ENCODE data around the gene SCYGR6.
"Not testable (repeated sequence)": the region's sequence is repeated elsewhere in the genome, so short reads cannot be mapped to it uniquely, and the experiment has no call there.

Gene SCYGR6

DNA sequence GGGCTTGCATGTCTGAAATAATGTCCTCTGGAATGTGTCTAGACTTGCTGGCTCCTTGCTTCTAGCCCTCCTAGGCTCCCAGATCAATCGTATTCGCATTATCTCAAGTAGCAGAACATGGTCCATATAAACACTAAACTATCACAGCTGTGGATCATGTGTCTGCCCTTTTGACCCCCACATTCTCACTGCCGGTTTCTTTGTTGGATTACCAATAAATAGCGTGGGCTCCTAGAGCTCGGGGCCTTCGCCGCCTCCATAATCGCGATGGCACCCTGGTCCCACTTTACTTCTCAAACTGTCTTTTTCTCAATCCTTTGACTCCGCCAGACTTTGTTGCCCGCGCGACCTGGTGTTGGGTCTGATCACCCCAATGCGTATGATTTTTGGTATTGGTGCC lies 14.8 kb upstream of the SCYGR6 start:
- Mint-ChIP-seq H3K27ac (no peak overlapping the region), H3K4me1 (ENCODE audit: low read depth) (no peaks in the 10 kb centered on the region), H3K36me3 (ENCODE audit: low read depth) (no peaks in the 10 kb centered on the region), H3K27me3 (no peaks in the 10 kb centered on the region), H3K9me3 (no peaks in the 10 kb centered on the region), H3K4me3 (no peak overlapping the region)
- intact Hi-C loops (cut with micrococcal nuclease): no loop called here

DNA sequence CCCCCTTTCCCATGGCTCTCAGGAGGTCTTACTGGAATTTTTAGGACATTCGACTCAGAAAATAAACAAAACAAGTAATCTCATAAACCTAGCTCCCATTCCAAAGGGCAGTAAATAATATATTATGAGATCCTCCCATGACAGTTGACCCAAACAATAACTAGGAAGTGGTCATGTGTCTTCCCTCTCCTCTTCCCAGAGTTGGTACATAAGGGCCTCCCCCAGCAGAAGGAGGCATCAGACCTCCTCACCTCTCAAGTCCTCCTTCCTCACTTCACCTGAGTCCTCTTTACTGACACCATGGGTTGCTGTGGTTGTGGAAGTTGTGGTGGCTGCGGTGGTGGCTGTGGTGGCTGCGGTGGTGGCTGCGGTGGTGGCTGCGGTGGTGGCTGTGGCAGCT lies 3.5 kb upstream of the SCYGR6 start, which contains the start of gene SCYGR7:
Gene SCYGR7 (plus strand): TSS at position 301 of the 400 bp plus-strand sequence. CDS start 0 bp downstream, at position 301.
- H3K9me3 Mint-ChIP-seq: no peaks in the 10 kb centered on the region
- intact Hi-C loops (cut with micrococcal nuclease): no loop called here
- no peaks in the 10 kb centered on the region for H3K4me1 Mint-ChIP-seq (ENCODE audit: low read depth)
- H3K27ac Mint-ChIP-seq: no peak within 1 kb of the TSS
- no peaks in the 10 kb centered on the region for H3K36me3 Mint-ChIP-seq (ENCODE audit: low read depth)
- peaks cover 7% of the 10 kb centered on the region for H3K27me3 Mint-ChIP-seq
- no peak within 1 kb of the TSS for H3K4me3 Mint-ChIP-seq

DNA sequence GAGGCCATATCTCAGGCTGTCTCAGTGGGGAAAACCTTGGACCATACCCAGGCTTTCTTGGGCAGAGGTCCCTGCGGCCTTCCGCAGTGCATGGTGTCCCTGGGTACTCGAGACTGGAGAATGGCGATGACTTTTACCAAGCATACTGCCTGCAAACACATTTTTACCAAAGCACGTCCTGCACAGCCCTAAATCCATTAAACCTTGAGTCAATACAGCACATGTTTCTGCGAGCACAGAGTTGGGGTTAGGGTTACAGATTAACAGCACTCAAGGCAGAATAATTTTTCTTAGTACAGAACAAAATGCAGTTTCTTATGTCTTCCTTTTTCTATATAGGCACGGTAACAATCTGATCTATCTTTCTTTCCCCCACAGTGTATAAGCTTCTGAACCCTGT lies 1.7 kb downstream of the SCYGR6 start:
- H3K9me3 Mint-ChIP-seq; H3K36me3 Mint-ChIP-seq (ENCODE audit: low read depth); H3K4me3 Mint-ChIP-seq; intact Hi-C loops (cut with micrococcal nuclease); H3K27ac Mint-ChIP-seq; H3K4me1 Mint-ChIP-seq (ENCODE audit: low read depth): not testable (repeated sequence)
- peaks cover 12% of the 10 kb centered on the region for H3K27me3 Mint-ChIP-seq

DNA sequence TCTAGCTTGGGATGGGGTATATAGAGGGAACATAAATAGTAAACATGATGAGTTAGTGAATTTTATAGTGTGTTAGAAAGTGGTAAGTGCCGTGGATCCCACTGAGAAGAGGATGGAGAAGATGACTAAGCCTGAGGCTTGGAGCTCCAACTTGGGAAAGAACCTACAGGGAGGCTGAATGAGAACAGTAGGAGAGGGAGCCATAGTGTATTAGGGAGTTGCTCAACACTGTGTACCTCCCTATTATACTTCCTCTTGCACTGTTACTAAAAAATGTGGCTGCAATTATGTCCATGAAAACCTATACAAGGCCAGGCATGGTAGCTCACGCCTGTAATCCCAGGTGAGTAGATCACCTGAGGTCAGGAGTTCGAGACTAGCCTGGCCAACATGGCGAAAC lies 3.9 kb downstream of the SCYGR6 start:
- intact Hi-C loops (cut with micrococcal nuclease): no loop called here
- Mint-ChIP-seq H3K36me3 (ENCODE audit: low read depth) (no peaks in the 10 kb centered on the region), H3K9me3 (no peaks in the 10 kb centered on the region), H3K4me3 (no peak overlapping the region), H3K27me3 (peaks cover 27% of the 10 kb centered on the region), H3K27ac (no peak overlapping the region), H3K4me1 (ENCODE audit: low read depth) (peaks cover 5% of the 10 kb centered on the region)

DNA sequence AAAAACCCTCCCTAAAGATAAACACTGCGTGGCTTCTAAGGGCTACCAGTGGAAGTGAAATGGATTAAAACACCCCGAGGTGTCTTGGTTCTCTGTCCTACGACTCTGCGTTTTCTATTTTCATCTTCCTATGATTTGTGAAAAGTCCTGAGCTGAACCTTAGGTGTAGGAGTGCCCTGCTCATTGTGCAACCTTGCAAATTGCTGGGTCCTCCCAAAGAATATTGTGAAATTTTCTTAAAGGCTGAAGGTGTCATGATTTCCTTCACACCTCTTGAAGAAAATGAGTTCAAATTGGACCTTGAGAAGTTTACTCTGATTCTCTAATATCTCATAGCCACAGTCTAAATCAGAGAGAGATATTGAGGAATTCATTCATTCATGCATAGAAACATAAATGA lies 4.9 kb downstream of the SCYGR6 start:
- intact Hi-C loops (cut with micrococcal nuclease): no loop called here
- H3K36me3 Mint-ChIP-seq (ENCODE audit: low read depth): no peaks in the 10 kb centered on the region
- peaks cover 28% of the 10 kb centered on the region for H3K27me3 Mint-ChIP-seq
- H3K4me1 Mint-ChIP-seq (ENCODE audit: low read depth): peaks cover 5% of the 10 kb centered on the region
- H3K9me3 Mint-ChIP-seq: no peaks in the 10 kb centered on the region
- no peak overlapping the region for H3K27ac Mint-ChIP-seq
- H3K4me3 Mint-ChIP-seq: no peak overlapping the region

DNA sequence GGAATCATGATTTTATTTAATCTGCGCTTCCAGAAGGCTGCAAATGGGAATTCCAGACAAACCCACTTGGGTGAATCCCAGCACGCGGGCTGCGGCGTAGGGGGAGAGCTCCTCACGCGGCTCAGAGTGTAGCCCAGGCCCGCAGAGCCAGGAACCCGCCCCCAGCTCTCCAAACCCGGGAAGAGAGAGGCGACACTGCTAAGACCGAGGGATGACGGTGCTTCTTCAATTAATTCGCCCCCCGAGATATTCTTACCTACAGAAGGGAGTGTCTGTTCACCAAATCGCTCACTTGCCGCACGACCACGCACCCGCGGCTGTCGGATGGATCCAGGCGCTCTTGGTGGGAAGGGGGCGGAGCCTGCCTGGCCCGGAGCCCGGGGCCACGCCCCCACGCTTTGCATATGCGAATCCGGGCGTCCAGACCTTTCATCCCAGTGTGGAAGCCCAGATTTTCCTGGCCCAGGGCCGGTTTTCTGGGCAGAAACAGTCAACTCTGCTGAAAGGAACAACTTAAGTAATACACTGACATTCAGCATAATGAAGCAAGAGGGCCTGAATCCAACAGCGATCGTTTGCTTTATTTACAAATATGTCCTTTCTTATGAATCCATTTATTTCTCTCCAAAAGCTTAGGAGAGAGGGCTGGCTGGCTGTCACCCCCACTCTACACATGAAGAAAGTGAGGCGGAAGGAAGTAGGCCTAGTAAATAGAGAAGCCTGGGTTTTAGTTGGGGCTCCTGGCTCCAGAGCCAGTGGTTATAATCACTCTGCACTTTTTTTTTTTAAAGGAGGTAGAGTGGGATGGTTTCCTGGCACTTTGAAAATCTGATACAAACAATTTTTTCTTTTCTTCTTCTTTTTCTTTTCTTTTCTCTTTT lies 6.6 kb downstream of the SCYGR6 start, which contains the start of gene SLC19A3:
Gene SLC19A3 (minus strand): TSS at position 342 of the 881 bp plus-strand sequence. CDS start 15,710 bp downstream, outside the sequence.
- intact Hi-C loops (cut with micrococcal nuclease): no loop called here
- Mint-ChIP-seq H3K36me3 (ENCODE audit: low read depth) (no peaks in the 10 kb centered on the region), H3K4me1 (ENCODE audit: low read depth) (peaks cover 5% of the 10 kb centered on the region), H3K4me3 (peak within 1 kb of the TSS; percentile 14), H3K27ac (no peak within 1 kb of the TSS), H3K9me3 (no peaks in the 10 kb centered on the region), H3K27me3 (peaks cover 28% of the 10 kb centered on the region)

DNA sequence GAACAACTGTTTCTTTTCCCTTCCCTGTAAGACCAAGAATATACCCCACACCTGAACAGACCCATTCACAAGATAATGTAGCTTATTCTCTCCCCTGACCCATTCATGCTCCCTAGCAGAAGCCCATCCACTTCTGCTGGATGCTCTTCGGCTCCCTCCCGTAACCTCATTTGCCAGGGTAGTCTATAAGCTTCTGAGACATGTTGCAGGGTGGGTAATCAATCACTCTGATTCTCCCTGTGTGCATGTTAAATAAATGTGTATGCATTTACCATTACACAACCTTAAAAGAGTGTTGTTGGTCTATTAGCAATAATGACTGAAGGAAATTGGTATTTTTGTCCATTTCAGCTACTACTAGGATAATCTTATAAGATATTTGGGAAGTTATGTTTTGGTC lies 8.1 kb downstream of the SCYGR6 start:
- H3K4me3 Mint-ChIP-seq: no peak overlapping the region
- peaks cover 5% of the 10 kb centered on the region for H3K4me1 Mint-ChIP-seq (ENCODE audit: low read depth)
- H3K27me3 Mint-ChIP-seq: peaks cover 26% of the 10 kb centered on the region
- H3K9me3 Mint-ChIP-seq: no peaks in the 10 kb centered on the region
- H3K27ac Mint-ChIP-seq: no peak overlapping the region
- intact Hi-C loops (cut with micrococcal nuclease): no loop called here
- H3K36me3 Mint-ChIP-seq (ENCODE audit: low read depth): no peaks in the 10 kb centered on the region

DNA sequence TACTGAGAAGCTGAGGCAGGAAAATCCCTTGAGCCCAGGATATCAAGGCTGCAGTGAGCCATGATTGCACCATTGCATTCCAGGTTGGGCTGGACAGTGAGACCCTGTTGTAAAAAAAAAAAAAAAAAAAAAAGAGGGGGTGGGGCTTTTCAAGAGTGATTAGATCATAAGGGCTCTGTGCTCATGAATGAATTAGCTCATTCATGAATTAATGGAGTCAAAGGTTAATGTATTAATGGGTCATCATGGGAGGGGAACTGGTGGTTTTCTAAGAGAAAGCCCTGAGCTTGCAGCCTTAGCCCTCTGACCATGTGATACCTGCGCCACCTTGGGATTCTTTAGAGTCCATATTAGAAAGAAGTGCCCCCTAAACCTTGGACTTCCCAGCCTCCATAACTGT lies 11.3 kb downstream of the SCYGR6 start:
- intact Hi-C loops (cut with micrococcal nuclease): no loop called here
- Mint-ChIP-seq H3K4me3 (no peak overlapping the region), H3K9me3 (no peaks in the 10 kb centered on the region), H3K27me3 (peaks cover 21% of the 10 kb centered on the region), H3K36me3 (ENCODE audit: low read depth) (no peaks in the 10 kb centered on the region), H3K4me1 (ENCODE audit: low read depth) (peaks cover 5% of the 10 kb centered on the region), H3K27ac (no peak overlapping the region)

DNA sequence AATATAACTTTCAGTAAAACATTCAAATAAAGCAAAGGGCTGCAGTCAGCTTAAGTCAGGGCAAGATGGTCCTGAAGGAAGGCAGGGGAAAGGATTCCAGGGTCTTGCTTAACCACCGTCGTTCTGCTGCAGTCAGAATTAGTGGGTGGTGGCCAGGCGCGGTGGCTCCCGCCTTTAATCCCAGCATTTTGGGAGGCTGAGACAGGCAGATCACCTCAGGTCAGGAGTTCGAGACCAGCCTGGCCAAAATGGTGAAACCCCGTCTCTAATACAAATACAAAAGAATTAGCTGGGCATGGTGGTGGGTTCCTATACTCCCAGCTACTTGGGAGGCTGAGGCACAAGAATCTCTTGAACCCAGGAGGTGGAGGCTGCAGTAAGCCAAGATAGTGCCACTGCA lies 13.6 kb downstream of the SCYGR6 start:
- H3K27ac Mint-ChIP-seq: no peak overlapping the region
- intact Hi-C loops (cut with micrococcal nuclease): no loop called here
- no peaks in the 10 kb centered on the region for H3K36me3 Mint-ChIP-seq (ENCODE audit: low read depth)
- H3K4me3 Mint-ChIP-seq: no peak overlapping the region
- peaks cover 6% of the 10 kb centered on the region for H3K27me3 Mint-ChIP-seq
- H3K4me1 Mint-ChIP-seq (ENCODE audit: low read depth): no peaks in the 10 kb centered on the region
- no peaks in the 10 kb centered on the region for H3K9me3 Mint-ChIP-seq

DNA sequence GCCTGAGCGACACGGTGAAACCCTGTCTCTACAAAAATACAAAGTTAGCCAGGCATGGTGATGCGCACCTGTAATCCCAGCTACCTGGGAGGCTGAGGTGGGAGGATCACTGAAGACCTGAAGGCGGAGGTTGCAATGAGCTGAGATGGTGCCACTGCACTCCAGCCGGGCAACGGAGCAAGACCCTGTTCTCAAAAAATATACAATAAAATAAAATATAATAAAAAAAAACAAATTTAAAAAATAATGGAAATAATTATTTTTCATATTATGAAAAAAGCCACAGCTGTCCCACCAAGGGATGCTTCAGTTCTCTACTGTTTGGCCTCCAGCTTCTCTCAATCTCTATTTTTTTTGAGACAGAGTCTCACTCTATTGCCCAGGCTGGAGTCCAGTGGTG lies 17.2 kb downstream of the SCYGR6 start:
- Mint-ChIP-seq H3K27me3 (peaks cover 1% of the 10 kb centered on the region), H3K27ac (no peak overlapping the region), H3K4me3 (no peak overlapping the region), H3K4me1 (ENCODE audit: low read depth) (no peaks in the 10 kb centered on the region), H3K36me3 (ENCODE audit: low read depth) (no peaks in the 10 kb centered on the region), H3K9me3 (no peaks in the 10 kb centered on the region)
- intact Hi-C loops (cut with micrococcal nuclease): no loop called here

DNA sequence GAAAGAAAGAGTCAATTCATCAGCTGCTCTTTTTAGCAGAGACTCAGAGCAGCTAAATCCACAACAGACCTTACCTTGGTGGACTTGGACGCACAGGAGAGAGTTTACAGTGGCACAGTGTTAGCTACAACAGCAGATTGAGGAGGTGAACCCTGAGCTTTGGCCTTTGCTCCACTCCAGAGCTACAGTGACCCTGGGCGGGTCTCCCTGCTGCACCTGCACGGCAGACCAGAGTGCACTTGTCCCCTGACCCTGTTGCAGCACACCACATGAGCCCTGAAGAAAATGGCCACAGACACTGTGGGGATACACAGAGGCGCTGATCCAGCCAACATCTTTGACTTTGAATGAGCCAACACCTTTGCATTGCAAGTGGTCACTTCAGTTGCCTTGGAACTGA lies 17.7 kb downstream of the SCYGR6 start:
- H3K9me3 Mint-ChIP-seq: no peaks in the 10 kb centered on the region
- intact Hi-C loops (cut with micrococcal nuclease): no loop called here
- peaks cover 1% of the 10 kb centered on the region for H3K27me3 Mint-ChIP-seq
- H3K4me3 Mint-ChIP-seq: no peak overlapping the region
- no peaks in the 10 kb centered on the region for H3K4me1 Mint-ChIP-seq (ENCODE audit: low read depth)
- no peak overlapping the region for H3K27ac Mint-ChIP-seq
- H3K36me3 Mint-ChIP-seq (ENCODE audit: low read depth): no peaks in the 10 kb centered on the region

DNA sequence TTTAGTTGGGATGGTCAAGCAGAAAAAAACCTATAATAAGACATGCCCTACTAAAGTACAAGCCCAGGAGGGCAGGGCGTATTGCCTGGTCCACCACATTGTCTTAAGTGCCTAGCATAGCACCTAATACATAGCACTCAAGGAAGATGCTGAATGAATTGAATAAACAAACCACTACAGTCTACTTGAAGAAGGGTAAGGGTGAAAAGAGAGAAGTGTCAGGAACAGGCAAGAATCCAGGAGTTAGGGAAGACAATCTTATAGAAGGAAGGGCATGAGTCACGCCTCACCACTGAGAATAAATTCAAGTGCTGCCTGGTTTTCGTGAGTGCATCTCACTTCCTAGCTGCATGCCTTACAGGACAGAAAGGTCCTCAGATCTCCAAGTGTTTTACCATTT lies 20.6 kb downstream of the SCYGR6 start:
- Mint-ChIP-seq H3K4me1 (ENCODE audit: low read depth) (no peaks in the 10 kb centered on the region), H3K9me3 (no peaks in the 10 kb centered on the region)

DNA sequence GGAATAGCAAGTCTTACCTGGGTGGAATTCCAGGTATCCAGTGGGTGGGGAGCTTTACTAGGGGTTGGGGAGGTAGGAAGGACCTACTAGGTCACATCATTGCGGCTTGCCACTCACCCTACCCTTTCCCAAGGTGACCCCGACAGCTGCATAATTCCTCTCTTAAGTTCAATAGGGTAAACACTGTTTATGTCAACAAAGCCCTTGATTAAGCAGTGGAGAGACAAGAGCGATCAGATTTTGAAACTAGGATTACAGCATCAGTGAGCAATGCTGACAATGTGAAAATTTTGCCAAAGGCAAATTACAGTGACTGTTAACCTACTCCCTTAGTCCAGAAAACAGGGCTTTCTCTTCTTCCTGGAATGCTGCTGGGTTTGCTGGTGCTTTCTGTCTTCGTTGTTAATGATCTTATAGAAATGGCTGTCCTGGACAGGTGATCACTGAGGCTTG lies 21.3 kb downstream of the SCYGR6 start:
- Mint-ChIP-seq H3K4me3 (no peak overlapping the region), H3K4me1 (ENCODE audit: low read depth) (no peaks in the 10 kb centered on the region), H3K9me3 (no peaks in the 10 kb centered on the region), H3K27ac (no peak overlapping the region), H3K36me3 (ENCODE audit: low read depth) (no peaks in the 10 kb centered on the region), H3K27me3 (peaks cover 2% of the 10 kb centered on the region)
- intact Hi-C loops (cut with micrococcal nuclease): no loop called here

More for the DNA sequence above, 20.6 kb downstream of the SCYGR6 start:
- Mint-ChIP-seq H3K36me3 (ENCODE audit: low read depth) (no peaks in the 10 kb centered on the region), H3K4me3 (no peak overlapping the region), H3K27me3 (peaks cover 1% of the 10 kb centered on the region), H3K27ac (no peak overlapping the region)
- intact Hi-C loops (cut with micrococcal nuclease): no loop called here

DNA sequence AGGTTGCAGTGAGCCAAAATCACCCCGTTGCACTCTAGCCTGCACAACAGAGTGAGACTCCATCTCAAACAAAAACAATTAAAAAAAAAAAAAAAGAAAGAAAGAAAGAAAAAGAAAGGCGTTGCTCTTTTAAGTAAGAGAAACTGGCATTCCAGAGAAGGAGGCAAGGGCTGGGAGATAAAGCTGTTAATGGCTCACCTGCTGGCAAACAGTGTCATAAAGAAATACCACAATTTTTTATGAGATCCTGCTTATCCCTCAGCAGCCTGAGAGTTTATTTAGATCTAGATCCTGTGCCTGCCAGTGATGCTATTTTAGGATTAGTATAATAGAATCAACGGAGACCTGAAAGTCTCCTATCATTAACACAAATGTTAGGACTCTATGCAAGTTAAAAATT lies 23.0 kb downstream of the SCYGR6 start:
- no peak overlapping the region for H3K27ac Mint-ChIP-seq
- H3K27me3 Mint-ChIP-seq: peaks cover 4% of the 10 kb centered on the region
- no peaks in the 10 kb centered on the region for H3K9me3 Mint-ChIP-seq
- H3K36me3 Mint-ChIP-seq (ENCODE audit: low read depth): no peaks in the 10 kb centered on the region
- no peaks in the 10 kb centered on the region for H3K4me1 Mint-ChIP-seq (ENCODE audit: low read depth)
- H3K4me3 Mint-ChIP-seq: no peak overlapping the region
- intact Hi-C loops (cut with micrococcal nuclease): no loop called here

Data from dendritic cell treated with granulocyte-macrophage colony-stimulating factor and Interleukin-4, amounts not matched to agents 40 ng/mL and 50 ng/mL, for 4 days (primary cell).